ENCODE data around the gene ZNF565.

Gene ZNF565

DNA sequence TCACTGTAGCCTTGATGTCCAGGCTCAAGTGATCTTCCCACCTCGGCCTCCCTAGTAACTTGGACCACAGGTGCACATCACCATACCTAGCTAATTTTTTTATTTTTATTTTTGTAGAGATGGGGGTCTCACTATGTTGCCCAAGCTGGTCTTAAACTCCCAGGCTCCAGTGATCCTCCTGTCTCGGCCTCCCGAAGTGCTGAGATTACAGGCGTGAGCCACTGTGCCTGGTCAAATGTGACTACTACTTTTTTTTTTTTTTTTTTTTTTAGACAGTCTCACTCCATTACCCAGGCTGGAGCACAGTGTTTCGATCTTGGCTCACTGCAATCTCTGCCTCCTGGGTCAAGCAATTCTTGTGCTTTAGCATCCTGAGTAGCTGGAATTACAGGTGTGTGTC lies 41.6 kb downstream of the ZNF565 start:
- Histone ChIP-seq H3K4me3 (replicated peaks; ENCODE audit: insufficient read depth, low read length) (no peak overlapping the region), H3K27me3 (ENCODE audit: insufficient read depth, poor library complexity, severe bottlenecking) (no peaks in the 10 kb centered on the region), H3K27ac (replicated peaks) (no peak overlapping the region)
- DNase-seq (ENCODE audit: low read depth in 1 of 2, low spot score in 1 of 2): no peak
- TF ChIP-seq POLR2AphosphoS5 (IDR thresholded peaks at IDR 0.05; ENCODE audit: low read depth): no peak
- no peak for TF ChIP-seq SPI1 (IDR thresholded peaks at IDR 0.05; ENCODE audit: borderline replicate concordance, low read depth)
- TF ChIP-seq, protein P1, sequence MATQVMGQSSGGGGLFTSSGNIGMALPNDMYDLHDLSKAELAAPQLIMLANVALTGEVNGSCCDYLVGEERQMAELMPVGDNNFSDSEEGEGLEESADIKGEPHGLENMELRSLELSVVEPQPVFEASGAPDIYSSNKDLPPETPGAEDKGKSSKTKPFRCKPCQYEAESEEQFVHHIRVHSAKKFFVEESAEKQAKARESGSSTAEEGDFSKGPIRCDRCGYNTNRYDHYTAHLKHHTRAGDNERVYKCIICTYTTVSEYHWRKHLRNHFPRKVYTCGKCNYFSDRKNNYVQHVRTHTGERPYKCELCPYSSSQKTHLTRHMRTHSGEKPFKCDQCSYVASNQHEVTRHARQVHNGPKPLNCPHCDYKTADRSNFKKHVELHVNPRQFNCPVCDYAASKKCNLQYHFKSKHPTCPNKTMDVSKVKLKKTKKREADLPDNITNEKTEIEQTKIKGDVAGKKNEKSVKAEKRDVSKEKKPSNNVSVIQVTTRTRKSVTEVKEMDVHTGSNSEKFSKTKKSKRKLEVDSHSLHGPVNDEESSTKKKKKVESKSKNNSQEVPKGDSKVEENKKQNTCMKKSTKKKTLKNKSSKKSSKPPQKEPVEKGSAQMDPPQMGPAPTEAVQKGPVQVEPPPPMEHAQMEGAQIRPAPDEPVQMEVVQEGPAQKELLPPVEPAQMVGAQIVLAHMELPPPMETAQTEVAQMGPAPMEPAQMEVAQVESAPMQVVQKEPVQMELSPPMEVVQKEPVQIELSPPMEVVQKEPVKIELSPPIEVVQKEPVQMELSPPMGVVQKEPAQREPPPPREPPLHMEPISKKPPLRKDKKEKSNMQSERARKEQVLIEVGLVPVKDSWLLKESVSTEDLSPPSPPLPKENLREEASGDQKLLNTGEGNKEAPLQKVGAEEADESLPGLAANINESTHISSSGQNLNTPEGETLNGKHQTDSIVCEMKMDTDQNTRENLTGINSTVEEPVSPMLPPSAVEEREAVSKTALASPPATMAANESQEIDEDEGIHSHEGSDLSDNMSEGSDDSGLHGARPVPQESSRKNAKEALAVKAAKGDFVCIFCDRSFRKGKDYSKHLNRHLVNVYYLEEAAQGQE (IDR thresholded peaks at IDR 0.05; ENCODE audit: insufficient replicate concordance, low read depth): no peak
- TF ChIP-seq, protein P2, sequence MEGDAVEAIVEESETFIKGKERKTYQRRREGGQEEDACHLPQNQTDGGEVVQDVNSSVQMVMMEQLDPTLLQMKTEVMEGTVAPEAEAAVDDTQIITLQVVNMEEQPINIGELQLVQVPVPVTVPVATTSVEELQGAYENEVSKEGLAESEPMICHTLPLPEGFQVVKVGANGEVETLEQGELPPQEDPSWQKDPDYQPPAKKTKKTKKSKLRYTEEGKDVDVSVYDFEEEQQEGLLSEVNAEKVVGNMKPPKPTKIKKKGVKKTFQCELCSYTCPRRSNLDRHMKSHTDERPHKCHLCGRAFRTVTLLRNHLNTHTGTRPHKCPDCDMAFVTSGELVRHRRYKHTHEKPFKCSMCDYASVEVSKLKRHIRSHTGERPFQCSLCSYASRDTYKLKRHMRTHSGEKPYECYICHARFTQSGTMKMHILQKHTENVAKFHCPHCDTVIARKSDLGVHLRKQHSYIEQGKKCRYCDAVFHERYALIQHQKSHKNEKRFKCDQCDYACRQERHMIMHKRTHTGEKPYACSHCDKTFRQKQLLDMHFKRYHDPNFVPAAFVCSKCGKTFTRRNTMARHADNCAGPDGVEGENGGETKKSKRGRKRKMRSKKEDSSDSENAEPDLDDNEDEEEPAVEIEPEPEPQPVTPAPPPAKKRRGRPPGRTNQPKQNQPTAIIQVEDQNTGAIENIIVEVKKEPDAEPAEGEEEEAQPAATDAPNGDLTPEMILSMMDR (IDR thresholded peaks at IDR 0.05; ENCODE audit: insufficient read depth, low read length): no peak
- TF ChIP-seq GABPA (IDR thresholded peaks at IDR 0.05; ENCODE audit: low read depth): no peak

DNA sequence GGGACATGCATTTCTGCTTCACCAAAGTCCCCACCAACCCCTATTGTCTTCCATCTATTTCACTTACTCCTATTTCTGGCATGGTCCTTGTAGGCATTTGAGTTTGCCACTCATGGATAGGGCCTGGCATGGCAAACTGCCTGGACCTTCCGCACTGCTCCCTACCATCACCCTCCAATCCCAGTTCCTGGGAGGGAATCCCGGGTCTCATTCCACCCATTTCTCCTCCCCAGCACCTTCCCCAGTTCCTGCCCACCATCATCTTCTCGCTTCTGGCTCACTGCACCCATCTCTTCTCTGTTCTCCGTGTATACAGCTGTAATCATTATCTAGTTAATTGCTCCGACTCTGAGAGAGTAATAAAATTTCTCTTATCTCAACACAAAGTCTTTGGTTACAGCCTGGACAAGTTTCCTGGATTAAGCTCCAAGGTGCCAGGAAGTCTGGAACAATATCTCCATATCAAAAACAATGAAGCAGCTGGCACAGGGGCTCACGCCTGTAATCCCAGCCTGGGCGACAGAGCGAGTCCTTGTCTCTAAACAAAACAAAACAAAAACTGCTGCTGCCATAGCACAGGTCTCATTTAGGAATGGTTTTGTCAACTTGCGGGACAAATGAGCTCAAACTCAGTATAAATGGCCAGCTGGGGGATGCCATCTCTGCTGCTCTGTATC lies 45.2 kb downstream of the ZNF565 start:
- DNase-seq (ENCODE audit: low read depth in 1 of 2, low spot score in 1 of 2): no peak
- Histone ChIP-seq H3K27ac (replicated peaks) (no peak overlapping the region), H3K4me3 (replicated peaks; ENCODE audit: insufficient read depth, low read length) (no peak overlapping the region), H3K27me3 (ENCODE audit: insufficient read depth, poor library complexity, severe bottlenecking) (no peaks in the 10 kb centered on the region)
- no peak for TF ChIP-seq POLR2AphosphoS5 (IDR thresholded peaks at IDR 0.05; ENCODE audit: low read depth)
- TF ChIP-seq, protein P2 (IDR thresholded peaks at IDR 0.05; ENCODE audit: insufficient read depth, low read length): no peak
- TF ChIP-seq SPI1 (IDR thresholded peaks at IDR 0.05; ENCODE audit: borderline replicate concordance, low read depth): no peak
- no peak for TF ChIP-seq GABPA (IDR thresholded peaks at IDR 0.05; ENCODE audit: low read depth)
- TF ChIP-seq, protein P1 (IDR thresholded peaks at IDR 0.05; ENCODE audit: insufficient replicate concordance, low read depth): no peak

DNA sequence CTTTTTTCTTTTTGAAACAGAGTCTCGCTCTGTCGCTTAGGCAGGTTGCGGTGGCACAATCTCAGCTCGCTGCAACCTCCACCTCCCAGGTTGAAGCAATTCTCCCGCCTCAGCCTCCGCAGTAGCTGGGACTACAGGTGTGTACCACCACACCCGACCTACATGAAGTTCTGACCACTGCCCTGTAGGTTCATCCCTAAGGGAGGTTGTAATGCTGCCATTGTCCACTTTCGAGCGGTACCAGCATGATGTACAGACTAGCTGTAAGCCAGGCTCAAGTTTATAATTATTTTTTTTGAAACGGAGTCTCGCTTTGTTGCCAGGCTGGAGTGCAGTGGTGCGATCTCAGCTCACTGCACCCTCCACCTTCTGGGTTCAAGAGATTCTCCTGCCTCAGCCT lies 50.7 kb downstream of the ZNF565 start:
- TF ChIP-seq, protein P1 (IDR thresholded peaks at IDR 0.05; ENCODE audit: insufficient replicate concordance, low read depth): no peak
- no peak for TF ChIP-seq POLR2AphosphoS5 (IDR thresholded peaks at IDR 0.05; ENCODE audit: low read depth)
- TF ChIP-seq, protein P2 (IDR thresholded peaks at IDR 0.05; ENCODE audit: insufficient read depth, low read length): no peak
- TF ChIP-seq SPI1 (IDR thresholded peaks at IDR 0.05; ENCODE audit: borderline replicate concordance, low read depth): no peak
- no peak for TF ChIP-seq GABPA (IDR thresholded peaks at IDR 0.05; ENCODE audit: low read depth)
- Histone ChIP-seq H3K27ac (replicated peaks) (no peak overlapping the region), H3K27me3 (ENCODE audit: insufficient read depth, poor library complexity, severe bottlenecking) (no peaks in the 10 kb centered on the region), H3K4me3 (replicated peaks; ENCODE audit: insufficient read depth, low read length) (no peak overlapping the region)
- DNase-seq (ENCODE audit: low read depth in 1 of 2, low spot score in 1 of 2): no peak
